Adrenal gland (tissue), 5 donors: Measurements from ENCODE around the gene FAM117B.

Experiments used
- POLR2A ChIP-seq, 2 donors: fragments of 450-650 bp; IDR thresholded peaks; one replicate each; pipeline ENCODE4 v1.6.1; 2017; ENCODE audit warnings: antibody characterized with exemption in 2 of 2, mild to moderate bottlenecking in 2 of 2, moderate library complexity in 1 of 2
- TF ChIP-seq, protein P1 (sequence below), 6 experiments: fragments of 450-650 bp in 4 of 6; fragments of 200-600 bp in 2 of 6; sonication (generic) in 1 of 6; IDR thresholded peaks; 1 replicate in 5 of 6; 2 replicates in 1 of 6; pipeline versions ENCODE4 v1.5.1 to v1.8.0; 2016 to 2021; ENCODE audit warnings: antibody characterized with exemption in 6 of 6, mild to moderate bottlenecking in 2 of 6, moderate library complexity in 1 of 6
- donor health status: DM: no; HTN: no; CAD: no.

- no peak for TF ChIP-seq POLR2A (IDR thresholded peaks at IDR 0.05)
- TF ChIP-seq, protein P1, sequence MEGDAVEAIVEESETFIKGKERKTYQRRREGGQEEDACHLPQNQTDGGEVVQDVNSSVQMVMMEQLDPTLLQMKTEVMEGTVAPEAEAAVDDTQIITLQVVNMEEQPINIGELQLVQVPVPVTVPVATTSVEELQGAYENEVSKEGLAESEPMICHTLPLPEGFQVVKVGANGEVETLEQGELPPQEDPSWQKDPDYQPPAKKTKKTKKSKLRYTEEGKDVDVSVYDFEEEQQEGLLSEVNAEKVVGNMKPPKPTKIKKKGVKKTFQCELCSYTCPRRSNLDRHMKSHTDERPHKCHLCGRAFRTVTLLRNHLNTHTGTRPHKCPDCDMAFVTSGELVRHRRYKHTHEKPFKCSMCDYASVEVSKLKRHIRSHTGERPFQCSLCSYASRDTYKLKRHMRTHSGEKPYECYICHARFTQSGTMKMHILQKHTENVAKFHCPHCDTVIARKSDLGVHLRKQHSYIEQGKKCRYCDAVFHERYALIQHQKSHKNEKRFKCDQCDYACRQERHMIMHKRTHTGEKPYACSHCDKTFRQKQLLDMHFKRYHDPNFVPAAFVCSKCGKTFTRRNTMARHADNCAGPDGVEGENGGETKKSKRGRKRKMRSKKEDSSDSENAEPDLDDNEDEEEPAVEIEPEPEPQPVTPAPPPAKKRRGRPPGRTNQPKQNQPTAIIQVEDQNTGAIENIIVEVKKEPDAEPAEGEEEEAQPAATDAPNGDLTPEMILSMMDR (IDR thresholded peaks at IDR 0.05) = no peak
Observed at GRCh38 chr2:202653890-202654289, 19.1 kb downstream of the FAM117B start.
